H1 (cell line): Measurements from ENCODE around the gene YAP1. TPM values are rescaled to one million over a fixed set of nuclear protein-coding genes. Genes with fewer than 3 reads are reported as not detected.

Source experiments
- CTCF ChIA-PET: fragments of 300-600 bp; sonication (Branson Sonifier 250); formaldehyde crosslinking; loops from one replicate; lab custom pipeline; 2021; ENCODE audit not compliant: partially characterized antibody; lab: Charles Lee
- POLR2A ChIA-PET: fragments of 300-600 bp; sonication (Branson Sonifier 250); formaldehyde crosslinking; loops from one replicate; lab custom pipeline; 2021; ENCODE audit warnings: inconsistent platforms; ENCODE audit not compliant: partially characterized antibody; lab: Charles Lee
- DNase-seq, 2 experiments: peaks; one replicate each; pipeline versions ENCODE4 v3.0.0 to v3.0.0-alpha.2; 2010 to 2022; ENCODE audit warnings: low spot score in 2 of 2, low read depth in 1 of 2, mixed read lengths in 1 of 2
- FAIRE-seq: peaks from 2 replicates; lab custom pipeline; 2011; peaks lifted over from hg19 to GRCh38; lab: Jason Lieb, UNC
- H2AFZ ChIP-seq: 2 replicates; pipeline ENCODE4 v1.8.1; 2012; ENCODE audit warnings: low read length, inconsistent platforms
- H2AK5ac ChIP-seq: 2 replicates; pipeline ENCODE4 v1.6.1; 2013; ENCODE audit warnings: low read depth, low read length
- H2BK120ac ChIP-seq: replicated peaks from 2 replicates; pipeline ENCODE3; 2013; ENCODE audit warnings: low read depth, low read length, inconsistent platforms
- H2BK12ac ChIP-seq: 2 replicates; pipeline ENCODE4 v1.6.1; 2013; ENCODE audit warnings: low read depth, low read length
- H2BK15ac ChIP-seq: 2 replicates; pipeline ENCODE4 v1.6.1; 2013; ENCODE audit warnings: low read length
- H2BK20ac ChIP-seq: 2 replicates; pipeline ENCODE4 v1.6.1; 2013; ENCODE audit warnings: low read length
- H2BK5ac ChIP-seq: 2 replicates; pipeline ENCODE4 v1.6.1; 2013; ENCODE audit warnings: low read depth, low read length
- H3K14ac ChIP-seq: 2 replicates; pipeline ENCODE4 v1.6.1; 2013; ENCODE audit warnings: inconsistent platforms; ENCODE audit not compliant: insufficient read length
- H3K18ac ChIP-seq: 2 replicates; pipeline ENCODE4 v1.6.1; 2013; ENCODE audit warnings: low read length; ENCODE audit errors: extremely low read depth
- H3K23ac ChIP-seq: 2 replicates; pipeline ENCODE4 v1.6.1; 2013; ENCODE audit warnings: inconsistent platforms; ENCODE audit not compliant: insufficient read length
- H3K23me2 ChIP-seq: 2 replicates; pipeline ENCODE4 v1.6.1; 2013; ENCODE audit warnings: low read depth, low read length
- H3K27ac ChIP-seq: 2 replicates; pipeline ENCODE4 v1.6.1; 2011; ENCODE audit warnings: low read depth, low read length, inconsistent platforms
- H3K27me3 ChIP-seq, 4 experiments: replicated peaks in 1 of 4; 1 replicate in 1 of 4; 2 replicates in 3 of 4; pipeline versions ENCODE4 v1.6.1 to v1.8.1; 2011 to 2013; ENCODE audit warnings: low read length in 3 of 4, mild to moderate bottlenecking in 3 of 4, inconsistent platforms in 2 of 4, mixed read lengths in 2 of 4, moderate library complexity in 1 of 4; ENCODE audit not compliant: control insufficient read depth in 3 of 4, insufficient read depth in 3 of 4; ENCODE audit errors: extremely low read depth in 1 of 4
- H3K36me3 ChIP-seq, 4 experiments: 2 replicates each; pipeline versions ENCODE4 v1.6.1 to v1.8.1; 2011 to 2013; ENCODE audit warnings: mild to moderate bottlenecking in 4 of 4, low read length in 3 of 4, moderate library complexity in 2 of 4, control low read depth in 1 of 4, inconsistent platforms in 1 of 4; ENCODE audit not compliant: insufficient read depth in 4 of 4, control insufficient read depth in 2 of 4
- H3K4ac ChIP-seq: replicated peaks from 2 replicates; pipeline ENCODE3; 2013; ENCODE audit warnings: low read length, low read depth, mixed read lengths, inconsistent platforms; ENCODE audit not compliant: insufficient read length
- H3K4me1 ChIP-seq, 4 experiments: replicated peaks in 1 of 4; 1 replicate in 1 of 4; 2 replicates in 3 of 4; pipeline versions ENCODE4 v1.6.1 to v1.8.1; 2011 to 2013; ENCODE audit warnings: low read length in 3 of 4, inconsistent platforms in 2 of 4, mixed read lengths in 1 of 4; ENCODE audit not compliant: insufficient read depth in 4 of 4, control insufficient read depth in 3 of 4
- H3K4me2 ChIP-seq, 2 experiments: 2 replicates each; pipeline versions ENCODE4 v1.6.1 to v1.8.1; 2011 to 2013; ENCODE audit warnings: low read depth in 2 of 2, low read length in 2 of 2, control low read depth in 1 of 2, inconsistent platforms in 1 of 2, mild to moderate bottlenecking in 1 of 2; ENCODE audit not compliant: insufficient read depth in 1 of 2
- H3K4me3 ChIP-seq, 4 experiments: fragments of 200-600, 300-600 bp in 1 of 4; sonication (generic), shearing (Covaris generic), sonication (Bioruptor Twin) in 1 of 4; 2 replicates each; pipeline versions ENCODE4 v1.5.1 to v1.8.1; 2011 to 2016; ENCODE audit warnings: low read length in 4 of 4, low read depth in 3 of 4, control low read depth in 2 of 4, inconsistent platforms in 2 of 4, mild to moderate bottlenecking in 2 of 4, mixed read lengths in 1 of 4, moderate library complexity in 1 of 4; ENCODE audit not compliant: insufficient read depth in 2 of 4; ENCODE audit errors: extremely low read depth in 1 of 4
- H3K56ac ChIP-seq: replicated peaks from 2 replicates; pipeline ENCODE3; 2013; ENCODE audit warnings: low read depth, mild to moderate bottlenecking, mixed read lengths, low read length, inconsistent platforms; ENCODE audit not compliant: insufficient read length
- H3K79me1 ChIP-seq: 2 replicates; pipeline ENCODE4 v1.6.1; 2013; ENCODE audit warnings: low read depth, low read length, control low read depth
- H3K79me2 ChIP-seq, 2 experiments: 2 replicates each; pipeline versions ENCODE4 v1.6.1 to v1.8.1; 2012 to 2013; ENCODE audit warnings: low read length in 2 of 2, mild to moderate bottlenecking in 2 of 2, inconsistent platforms in 1 of 2; ENCODE audit not compliant: insufficient read depth in 2 of 2, control insufficient read depth in 1 of 2
- H3K9ac ChIP-seq, 4 experiments: replicated peaks in 1 of 4; 1 replicate in 1 of 4; 2 replicates in 3 of 4; pipeline versions ENCODE4 v1.6.1 to v1.8.1; 2011 to 2013; ENCODE audit warnings: low read depth in 3 of 4, low read length in 3 of 4, control low read depth in 2 of 4, mild to moderate bottlenecking in 2 of 4, moderate library complexity in 2 of 4, inconsistent platforms in 1 of 4; ENCODE audit errors: extremely low read depth in 1 of 4
- H3K9me3 ChIP-seq, 2 experiments: 2 replicates each; pipeline versions ENCODE4 v1.6.1 to v1.8.1; 2012 to 2013; ENCODE audit warnings: mild to moderate bottlenecking in 2 of 2, moderate library complexity in 2 of 2, control low read depth in 1 of 2, inconsistent platforms in 1 of 2, low read depth in 1 of 2, low read length in 1 of 2, mixed read lengths in 1 of 2; ENCODE audit not compliant: insufficient read depth in 2 of 2
- H4K20me1 ChIP-seq, 2 experiments: replicated peaks in 1 of 2; 2 replicates each; pipeline versions ENCODE3 to v1.8.1; 2011 to 2013; ENCODE audit warnings: inconsistent platforms in 2 of 2, low read length in 2 of 2, mild to moderate bottlenecking in 1 of 2; ENCODE audit not compliant: insufficient read depth in 2 of 2, control insufficient read depth in 1 of 2
- H4K5ac ChIP-seq: 2 replicates; pipeline ENCODE4 v1.6.1; 2013; ENCODE audit warnings: low read length, low read depth, mixed read lengths, inconsistent platforms; ENCODE audit not compliant: insufficient read length
- H4K8ac ChIP-seq: 2 replicates; pipeline ENCODE4 v1.8.0; 2013; ENCODE audit warnings: mild to moderate bottlenecking, moderate library complexity, low read length, inconsistent platforms; ENCODE audit not compliant: insufficient read depth; ENCODE audit errors: extremely low read depth
- H4K91ac ChIP-seq: replicated peaks from 2 replicates; pipeline ENCODE3; 2013; ENCODE audit warnings: low read length, mixed read lengths, inconsistent platforms; ENCODE audit not compliant: insufficient read length
- BACH1 ChIP-seq: IDR thresholded peaks from 2 replicates; pipeline ENCODE4 v1.6.1; 2012; ENCODE audit warnings: low read length, improper control_type of control experiment
- CHD1 ChIP-seq: IDR thresholded peaks from 2 replicates; pipeline ENCODE4 v1.6.1; 2012; ENCODE audit warnings: low read depth, low read length, improper control_type of control experiment
- WGBS, 2 experiments: shearing (Covaris generic) in 1 of 2; methylation state at CpG; one replicate each; pipeline versions ENCODE4 v1.1.6 to v1.1.7; 2013 to 2015; ENCODE audit warnings: low lambda C conversion rate in 2 of 2, mixed read lengths in 2 of 2, inconsistent platforms in 1 of 2, low coverage in 1 of 2, missing lambda C conversion rate in 1 of 2; ENCODE audit not compliant: insufficient replicate concordance in 2 of 2, insufficient coverage in 1 of 2, insufficient read length in 1 of 2; ENCODE audit errors: extremely low coverage in 1 of 2, missing lambda C conversion rate in 1 of 2; 5-methylcytosine and 5-hydroxymethylcytosine counted together
- polyA plus RNA-seq, 7 experiments: library from polyadenylated mRNA; depleted of rRNA in 3 of 7; stranded (reverse) in 5 of 7; unstranded in 2 of 7; fragments of >200 nt in 5 of 7; fragments of 200-250 nt in 2 of 7; gene quantifications; 1 replicate in 5 of 7; 2 replicates in 1 of 7; 4 replicates in 1 of 7; pipeline versions ENCODE4 v1.2.1 to v1.2.3, GENCODE V29; 2011 to 2013; ENCODE audit warnings: missing spikeins in 2 of 7, mixed read lengths in 2 of 7
- total RNA-seq: library from RNA; stranded (reverse); fragmentation: NEBNext Ultra II Directional; extraction: Animal tissue kit (Norgen Biotek cat#: 25700); gene quantifications from 2 replicates; pipeline ENCODE4 v1.2.1, GENCODE V29; 2021

The YAP1 gene
- total and polyA plus RNA-seq, 2 of the 8 experiments (the other 6 are each of a cell fraction or from before 2014, with no cell fraction given) = 62.0 to 108 TPM

DNA sequence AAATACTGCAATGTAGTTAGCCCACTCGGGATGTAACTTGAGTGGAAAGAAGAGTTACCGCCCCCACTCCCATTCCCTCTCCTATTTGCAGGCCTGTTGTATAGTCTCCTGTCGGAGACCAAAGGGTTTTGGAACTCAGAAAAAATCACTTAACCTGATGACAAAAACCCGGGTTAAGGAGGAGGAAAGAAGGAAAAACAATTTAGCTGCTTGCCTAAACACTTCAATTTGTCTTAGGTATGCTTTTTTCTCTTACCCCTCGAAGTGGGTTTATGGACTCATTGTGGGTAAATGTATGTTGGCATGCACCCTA lies 2.2 kb downstream of the YAP1 start:
- H3K4ac ChIP-seq = no peak overlapping the region
- H3K79me2 ChIP-seq = peaks cover 0 to 47% of the 10 kb centered on the region in 2 experiments; a peak in 3 of 4 replicates
- peak overlapping the region; percentile 70 to 99 (median 88) for H3K4me3 ChIP-seq
- peak overlapping the region; percentile 0 for H3K14ac ChIP-seq
- peak overlapping the region; percentile 85 to 94 for H3K4me2 ChIP-seq
- H4K8ac ChIP-seq = no peak overlapping the region
- TF ChIP-seq CHD1 (0 out of 2 replicates have a peak, but pooled peaks have one; percentile 9), BACH1 (no peak)
- no peak overlapping the region for H4K5ac ChIP-seq
- H2AFZ ChIP-seq = no peak overlapping the region
- ChIA-PET POLR2A (interaction anchor here (0.6 kb wide), 1 partner anchor 122 kb away, joined by 3 read pairs; no protein-coding TSS in a partner anchor), CTCF (no interaction called here)
- WGBS, 2 experiments = 33% methylated on average over 5 of the region's 5 CpGs; no CpG with 5 or more reads in 1 of the 2 experiments
- no peak overlapping the region for H4K91ac ChIP-seq
- no peaks in the 10 kb centered on the region for H3K27me3 ChIP-seq
- H2AK5ac ChIP-seq = no peak overlapping the region
- H3K56ac ChIP-seq = no peak overlapping the region
- peaks cover 0 to 23% (median 1%) of the 10 kb centered on the region in 4 experiments; a peak in 4 of 7 replicates for H3K4me1 ChIP-seq
- DNase-seq = peak in 1 of 2 experiments; percentile 30
- H3K18ac ChIP-seq = no peak overlapping the region
- no peaks in the 10 kb centered on the region for H3K79me1 ChIP-seq
- peak overlapping the region; percentile 97; the same call in 1 of the 2 replicates for H3K27ac ChIP-seq
- no peak overlapping the region for H2BK12ac ChIP-seq
- no peaks in the 10 kb centered on the region for H4K20me1 ChIP-seq
- peaks cover 0 to 7% (median 0%) of the 10 kb centered on the region in 4 experiments; a peak in 1 of 8 replicates for H3K36me3 ChIP-seq
- H3K23me2 ChIP-seq = peaks cover 5% of the 10 kb centered on the region
- peak overlapping the region in 3 of 4 experiments; percentile 46 to 98 (median 69); a peak in 4 of 7 replicates for H3K9ac ChIP-seq
- H2BK20ac ChIP-seq = no peak overlapping the region
- no peaks in the 10 kb centered on the region for H3K9me3 ChIP-seq
- no peak overlapping the region for H2BK15ac ChIP-seq
- no peak overlapping the region for H2BK5ac ChIP-seq
- FAIRE-seq = peak; percentile 28
- no peak overlapping the region for H2BK120ac ChIP-seq
- H3K23ac ChIP-seq = no peak overlapping the region
